ENCODE measurements around the gene SMYD4.
A peak's percentile ranks its signal among the peaks of the same experiment; 100 is the strongest.

The SMYD4 gene

DNA sequence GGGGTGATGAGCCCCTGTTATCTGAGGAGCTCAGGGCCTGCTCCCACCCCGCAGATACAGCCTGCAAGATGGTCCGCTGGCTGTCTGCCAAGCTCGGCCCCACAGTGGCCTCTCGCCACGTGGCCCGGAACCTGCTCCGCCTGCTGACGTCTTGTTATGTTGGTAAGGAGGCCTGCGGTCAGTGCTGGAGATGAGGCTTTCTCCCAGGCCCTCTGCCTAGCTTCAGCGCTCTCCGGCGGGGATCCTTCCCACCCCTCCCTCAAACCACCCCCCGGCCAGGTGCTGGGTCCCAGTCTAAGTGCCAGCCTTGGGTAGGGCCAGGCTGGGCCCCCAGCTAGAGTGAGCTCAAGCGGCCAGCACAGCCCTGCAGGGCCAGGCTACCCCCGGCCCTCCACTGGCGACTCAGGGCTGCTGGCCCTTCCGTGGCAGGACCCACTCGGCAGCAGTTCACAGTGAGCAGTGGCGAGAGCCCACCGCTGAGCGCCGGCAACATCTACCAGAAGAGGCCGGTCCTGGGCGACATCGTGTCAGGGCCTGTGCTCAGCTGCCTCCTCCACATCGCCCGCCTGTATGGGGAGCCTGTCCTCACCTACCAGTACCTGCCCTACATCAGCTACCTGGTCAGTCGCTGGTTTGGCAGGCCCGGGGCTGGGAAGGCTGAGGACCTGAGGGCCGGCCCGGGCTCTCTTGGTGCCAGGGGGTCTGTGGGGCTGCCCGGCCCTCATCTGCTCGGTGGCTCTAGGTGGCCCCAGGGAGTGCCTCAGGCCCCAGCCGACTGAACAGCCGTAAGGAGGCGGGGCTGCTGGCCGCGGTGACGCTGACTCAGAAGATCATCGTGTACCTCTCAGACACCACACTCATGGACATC is 99.1 kb downstream of the SMYD4 start:
- peak; percentile 85 for DNase-seq (ENCODE audit: low read depth)

DNA sequence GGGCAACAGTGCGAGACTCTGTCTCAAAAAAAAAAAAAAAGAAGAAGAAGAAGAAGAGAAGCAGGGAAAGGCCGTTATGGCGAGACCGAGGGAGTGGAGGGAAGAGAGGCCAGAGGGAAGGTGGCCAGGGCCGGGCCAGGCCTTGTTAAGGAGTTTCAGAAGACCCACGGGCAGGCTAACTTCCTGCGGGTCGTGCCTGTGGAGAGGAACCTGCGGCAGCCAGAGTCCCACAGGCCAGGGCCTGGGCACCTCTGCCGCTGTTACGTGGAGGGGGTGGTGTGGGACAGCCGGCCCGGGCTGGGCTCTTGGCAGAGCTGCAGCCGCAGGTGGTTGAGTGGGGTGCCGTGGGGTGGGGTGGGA is 99.8 kb downstream of the SMYD4 start:
- no peak for DNase-seq (ENCODE audit: low read depth)
